C4-2B (cell line): Measurements from ENCODE around the gene MAGEB17.

Experiments
- ZFX ChIP-seq: fragments of 450-650 bp; IDR thresholded peaks from 2 replicates; pipeline ENCODE4 v1.6.1; 2017
- TF ChIP-seq, protein P1 (sequence below): fragments of 450-650 bp; conservative IDR thresholded peaks from 2 replicates; pipeline ENCODE4 v1.5.1; 2017; ENCODE audit warnings: mild to moderate bottlenecking

DNA sequence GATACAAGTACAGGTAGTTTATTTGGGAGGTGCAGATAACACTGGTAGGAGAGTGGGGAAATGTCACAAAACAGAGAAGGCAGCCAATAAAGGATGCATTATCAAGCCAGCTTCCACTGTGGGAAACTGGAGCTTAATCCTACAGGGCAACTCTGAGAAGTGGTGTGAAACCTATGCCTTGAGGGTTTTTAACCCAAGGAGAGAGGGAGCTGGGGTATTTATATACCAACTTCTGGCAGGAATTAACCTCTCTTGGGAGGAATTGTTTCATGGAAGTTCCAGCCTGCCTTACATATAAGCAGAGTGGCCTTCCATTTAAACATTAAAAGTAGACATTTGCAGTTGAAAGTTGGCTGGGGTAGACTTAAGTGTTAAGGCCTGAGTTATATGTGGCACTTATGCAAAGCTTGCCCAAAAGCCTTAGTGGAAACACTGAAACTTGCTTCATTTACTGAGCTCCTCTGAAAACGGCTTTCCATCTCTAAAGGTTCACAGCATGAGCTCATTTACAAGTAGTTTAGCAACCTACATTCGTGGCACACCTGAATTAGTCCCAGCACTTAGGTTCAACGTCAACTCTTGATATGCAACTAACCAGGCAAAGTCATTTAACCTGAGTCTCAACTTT lies 19.2 kb downstream of the MAGEB17 start:
- TF ChIP-seq, protein P1, sequence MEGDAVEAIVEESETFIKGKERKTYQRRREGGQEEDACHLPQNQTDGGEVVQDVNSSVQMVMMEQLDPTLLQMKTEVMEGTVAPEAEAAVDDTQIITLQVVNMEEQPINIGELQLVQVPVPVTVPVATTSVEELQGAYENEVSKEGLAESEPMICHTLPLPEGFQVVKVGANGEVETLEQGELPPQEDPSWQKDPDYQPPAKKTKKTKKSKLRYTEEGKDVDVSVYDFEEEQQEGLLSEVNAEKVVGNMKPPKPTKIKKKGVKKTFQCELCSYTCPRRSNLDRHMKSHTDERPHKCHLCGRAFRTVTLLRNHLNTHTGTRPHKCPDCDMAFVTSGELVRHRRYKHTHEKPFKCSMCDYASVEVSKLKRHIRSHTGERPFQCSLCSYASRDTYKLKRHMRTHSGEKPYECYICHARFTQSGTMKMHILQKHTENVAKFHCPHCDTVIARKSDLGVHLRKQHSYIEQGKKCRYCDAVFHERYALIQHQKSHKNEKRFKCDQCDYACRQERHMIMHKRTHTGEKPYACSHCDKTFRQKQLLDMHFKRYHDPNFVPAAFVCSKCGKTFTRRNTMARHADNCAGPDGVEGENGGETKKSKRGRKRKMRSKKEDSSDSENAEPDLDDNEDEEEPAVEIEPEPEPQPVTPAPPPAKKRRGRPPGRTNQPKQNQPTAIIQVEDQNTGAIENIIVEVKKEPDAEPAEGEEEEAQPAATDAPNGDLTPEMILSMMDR = no peak
- no peak for TF ChIP-seq ZFX
